K562 (cell line): ENCODE measurements around the gene CENPP. TPM values are rescaled to one million over a fixed set of nuclear protein-coding genes. Genes with fewer than 3 reads are reported as not detected.

Experiments
- ATAC-seq: fragments of 200-7000 bp; cut with Tn5 transposase; 3 replicates; pipeline ENCODE4 v1.9.1; 2020; ENCODE audit warnings: moderate library complexity
- BruUV-seq: library from RNA; stranded (reverse); fragments of 400-500 nt; replicated peaks from 2 replicates; lab custom pipeline; 2021; lab: Mats Ljungman, UMichigan
- CTCF ChIA-PET: fragments of 300-600 bp; formaldehyde crosslinking; extraction: SDS; loops from one replicate; lab custom pipeline; 2021; ENCODE audit warnings: low intra/inter-chr PET ratio; lab: Yijun Ruan, JAX
- POLR2A ChIA-PET: fragments of 300-600, 350-650 bp; sonication (Branson Sonifier 250); formaldehyde crosslinking; extraction: SDS; loops from one replicate; lab custom pipeline; 2021; ENCODE audit warnings: antibody characterized with exemption, inconsistent platforms; lab: Yijun Ruan, JAX
- DNase-seq, 4 experiments: peaks; one replicate each; pipeline versions ENCODE4 v3.0.0 to v3.0.0-alpha.2; 2011 to 2018; ENCODE audit warnings: low spot score in 3 of 4, mixed read lengths in 3 of 4; ENCODE audit errors: extremely low read depth in 1 of 4
- FAIRE-seq: peaks from 2 replicates; lab custom pipeline; 2011; peaks lifted over from hg19 to GRCh38; lab: Jason Lieb, UNC
- H2AFZ ChIP-seq: 2 replicates; pipeline ENCODE4 v1.6.0; 2011; ENCODE audit warnings: low read depth, low read length, control low read depth, inconsistent platforms
- H3K27ac ChIP-seq: fragments of 200-600 bp; 3 replicates; pipeline ENCODE4 v1.8.0; 2011; ENCODE audit warnings: low read depth, mild to moderate bottlenecking, control low read depth, inconsistent platforms, low read length, moderate library complexity, mixed read lengths; ENCODE audit errors: extremely low read depth
- H3K27me3 ChIP-seq, 2 experiments: fragments of 300-600 bp in 1 of 2; 2 replicates in 1 of 2; 3 replicates in 1 of 2; pipeline versions ENCODE4 v1.6.0 to v1.8.0; 2011; ENCODE audit warnings: inconsistent platforms in 2 of 2, low read length in 2 of 2, mild to moderate bottlenecking in 1 of 2, mixed read lengths in 1 of 2, moderate library complexity in 1 of 2; ENCODE audit not compliant: control insufficient read depth in 2 of 2, insufficient read depth in 2 of 2
- H3K36me3 ChIP-seq: fragments of 300-600 bp; 3 replicates; pipeline ENCODE4 v1.8.0; 2011; ENCODE audit warnings: mild to moderate bottlenecking, low read length, inconsistent platforms; ENCODE audit not compliant: control insufficient read depth, insufficient read depth
- H3K4me1 ChIP-seq, 2 experiments: fragments of 200-600 bp in 1 of 2; replicated peaks in 1 of 2; 2 replicates in 1 of 2; 3 replicates in 1 of 2; pipeline versions ENCODE4 v1.5.1 to v1.8.0; 2011; ENCODE audit warnings: inconsistent platforms in 2 of 2, low read length in 2 of 2, mild to moderate bottlenecking in 1 of 2, mixed read lengths in 1 of 2, moderate library complexity in 1 of 2; ENCODE audit not compliant: control insufficient read depth in 2 of 2, insufficient read depth in 2 of 2
- H3K4me2 ChIP-seq: 2 replicates; pipeline ENCODE4 v1.6.1; 2011; ENCODE audit warnings: low read length, control low read depth, inconsistent platforms, mixed read lengths; ENCODE audit not compliant: insufficient read depth
- H3K4me3 ChIP-seq: fragments of 200-600 bp; sonication (generic), shearing (Covaris generic); 2 replicates; pipeline ENCODE4 v1.5.1; 2016; ENCODE audit warnings: control low read depth, inconsistent platforms
- H3K79me2 ChIP-seq: fragments of 200-600 bp; 3 replicates; pipeline ENCODE4 v1.8.0; 2011; ENCODE audit warnings: low read length, inconsistent platforms; ENCODE audit not compliant: control insufficient read depth, insufficient read depth
- H3K9ac ChIP-seq, 2 experiments: 2 replicates each; pipeline versions ENCODE4 v1.6.0 to v1.6.1; 2011; ENCODE audit warnings: low read depth in 2 of 2, low read length in 2 of 2, control low read depth in 1 of 2, inconsistent platforms in 1 of 2, mild to moderate bottlenecking in 1 of 2, mixed read lengths in 1 of 2; ENCODE audit not compliant: insufficient read depth in 1 of 2
- H3K9me1 ChIP-seq: one replicate; pipeline ENCODE4 v1.6.0; 2011; ENCODE audit warnings: inconsistent platforms, mild to moderate bottlenecking, low read length, moderate library complexity; ENCODE audit not compliant: control insufficient read depth, insufficient read depth
- H3K9me3 ChIP-seq: replicated peaks from 2 replicates; pipeline ENCODE4 v1.5.1; 2011; ENCODE audit warnings: low read depth, low read length, inconsistent platforms; ENCODE audit not compliant: control insufficient read depth, insufficient read depth
- H4K20me1 ChIP-seq: replicated peaks from 2 replicates; pipeline ENCODE4 v1.6.1; 2011; ENCODE audit warnings: low read length, inconsistent platforms, mixed read lengths; ENCODE audit not compliant: control insufficient read depth, insufficient read depth
- DACH1 ChIP-seq: fragments of 450-650 bp; IDR thresholded peaks from 2 replicates; pipeline ENCODE4 v1.6.1; 2018; ENCODE audit not compliant: partially characterized antibody
- FOS ChIP-seq: IDR thresholded peaks from 3 replicates; pipeline ENCODE4 v1.6.1; 2011; ENCODE audit not compliant: insufficient read length; ENCODE audit errors: extremely low read depth
- KLF16 ChIP-seq: IDR thresholded peaks from 2 replicates; pipeline ENCODE4 v1.6.1; 2016; ENCODE audit warnings: antibody characterized with exemption
- MECOM ChIP-seq: fragments of 250-450 bp; sonication (Bioruptor Pico); IDR thresholded peaks from 2 replicates; pipeline ENCODE4 v1.8.0; 2022; ENCODE audit warnings: inconsistent platforms
- NELFE ChIP-seq: IDR thresholded peaks from 2 replicates; pipeline ENCODE4 v1.6.1; 2011; ENCODE audit warnings: mild to moderate bottlenecking; ENCODE audit not compliant: insufficient read depth, insufficient read length
- ZBTB7A ChIP-seq: IDR thresholded peaks from 2 replicates; pipeline ENCODE4 v1.6.1; 2011; ENCODE audit warnings: low read depth, mild to moderate bottlenecking, low read length, moderate library complexity, borderline replicate concordance; ENCODE audit not compliant: control insufficient read depth
- ZNF263 ChIP-seq: sonication (generic); formaldehyde crosslinking; IDR thresholded peaks from 2 replicates; pipeline ENCODE4 v1.8.0; 2022; ENCODE audit warnings: mild to moderate bottlenecking, missing genetic modification reagents, borderline replicate concordance
- ZNF696 ChIP-seq: fragments of 250-450 bp; sonication (Bioruptor Pico); conservative IDR thresholded peaks from 2 replicates; pipeline ENCODE4 v1.4.0; 2020; ENCODE audit warnings: mild to moderate bottlenecking, moderate library complexity
- WGBS: fragments of 100-300 bp; shearing (Covaris generic); methylation state at CpG from one replicate; pipeline ENCODE4 v1.1.6; 2016; ENCODE audit warnings: low coverage, mixed read lengths; ENCODE audit not compliant: insufficient coverage; ENCODE audit errors: missing lambda C conversion rate; 5-methylcytosine and 5-hydroxymethylcytosine counted together
- in situ Hi-C: fragments of 300-500 bp; cut with MboI; formaldehyde crosslinking; loops from 4 replicates; pipeline ENCODE4 v1.15.0; 2018; ENCODE audit warnings: inconsistent platforms, mixed read lengths
- intact Hi-C: fragments of 100-400 bp; cut with micrococcal nuclease; formaldehyde crosslinking; loops from 2 replicates; pipeline ENCODE4 v1.14.2; 2022
- polyA plus RNA-seq, 8 experiments: library from polyadenylated mRNA; depleted of rRNA in 4 of 8; stranded (reverse) in 5 of 8; unstranded in 3 of 8; fragments of >200 nt; fragmentation: Nextera tagmentation in 2 of 8; fragmentation: Illumina TruSeq in 1 of 8; extraction: Ambion mirVana in 2 of 8; extraction: Trizol in 1 of 8; gene quantifications; 2 replicates each; pipeline versions ENCODE4 v1.2.1 to v1.2.3, GENCODE V29; 2011 to 2014; ENCODE audit warnings: inconsistent platforms in 1 of 8, missing spikeins in 1 of 8
- total RNA-seq, 7 experiments: library from RNA; depleted of rRNA in 6 of 7; stranded (reverse); fragments of >200 nt in 6 of 7; fragmentation: Illumina TruSeq in 2 of 7; extraction: Trizol in 2 of 7; gene quantifications; 2 replicates each; pipeline versions ENCODE4 v1.2.1 to v1.2.3, GENCODE V29; 2011 to 2021; ENCODE audit warnings: low replicate concordance in 1 of 7
- TF ChIP-seq, protein P1 (sequence below): fragments of 250-450 bp; sonication (Bioruptor Pico); IDR thresholded peaks from 2 replicates; pipeline ENCODE4 v1.5.0; 2021; ENCODE audit warnings: mild to moderate bottlenecking, borderline replicate concordance

CENPP gene
- total and polyA plus RNA-seq, 9 of the 15 experiments (the other 6 are each of a cell fraction or from before 2014, with no cell fraction given): 8.0 to 28.5 (median 17.9) TPM

DNA sequence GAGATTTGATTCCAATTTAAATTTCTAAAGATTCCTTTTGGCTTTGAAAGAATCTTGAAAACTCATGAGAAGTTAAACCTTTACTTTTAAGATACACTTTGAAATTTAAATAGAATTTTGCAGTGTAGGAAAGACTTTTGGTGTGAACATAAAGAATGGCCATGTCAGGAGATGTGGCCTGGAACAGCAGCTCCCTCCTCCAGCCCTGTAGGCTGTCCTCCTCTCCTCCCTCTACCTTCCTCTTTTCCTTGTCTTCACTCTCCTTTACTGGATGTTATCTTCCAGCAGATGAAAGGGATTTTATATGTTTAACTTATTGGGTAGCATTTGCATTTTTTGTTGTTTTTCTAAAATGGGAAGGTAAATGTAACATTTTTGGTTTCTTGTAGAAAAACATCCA lies 137.6 kb downstream of the CENPP start:
- FAIRE-seq (no peak), ATAC-seq (no peak), DNase-seq (no peak)
- H3K4me2 ChIP-seq: no peak overlapping the region
- in situ Hi-C loops: no loop called here
- no peak overlapping the region for H3K9ac ChIP-seq
- TF ChIP-seq MECOM: no peak
- no peak for TF ChIP-seq ZNF696
- TF ChIP-seq ZNF263 (CRISPR knock-in tag): peak; percentile 61; the same call in 1 of the 2 replicates
- CTCF ChIA-PET: interaction anchor here (0.6 kb wide), 1 partner anchor 21 kb away, joined by 3 read pairs; no protein-coding TSS in a partner anchor
- no peaks in the 10 kb centered on the region for H3K36me3 ChIP-seq
- H3K9me1 ChIP-seq: no peaks in the 10 kb centered on the region
- no peaks in the 10 kb centered on the region for H3K27me3 ChIP-seq
- BruUV-seq: no TSS peak
- H3K9me3 ChIP-seq: no peaks in the 10 kb centered on the region
- no peaks in the 10 kb centered on the region for H3K4me1 ChIP-seq
- intact Hi-C loops: loop anchor here (10.0 kb wide), 1 partner anchor 329 kb away; no protein-coding TSS in a partner anchor
- no peak overlapping the region for H3K27ac ChIP-seq
- no peak overlapping the region for H2AFZ ChIP-seq
- H3K4me3 ChIP-seq: no peak overlapping the region
- no peaks in the 10 kb centered on the region for H3K79me2 ChIP-seq
- no peaks in the 10 kb centered on the region; the same call in 1 of the 2 replicates for H4K20me1 ChIP-seq
- POLR2A ChIA-PET: interaction anchor here (0.7 to 0.8 kb wide), 2 partner anchors 10 to 427 kb away, joined by 3 to 4 read pairs; no protein-coding TSS in a partner anchor

- POLR2A ChIA-PET: interaction anchor here (0.7 to 0.8 kb wide), 2 partner anchors 9 to 426 kb away, joined by 3 to 4 read pairs; no protein-coding TSS in a partner anchor
- Histone ChIP-seq H3K4me3 (no peak overlapping the region), H3K9me3 (no peaks in the 10 kb centered on the region), H3K36me3 (no peaks in the 10 kb centered on the region), H3K4me2 (no peak overlapping the region), H3K27me3 (no peaks in the 10 kb centered on the region), H4K20me1 (no peaks in the 10 kb centered on the region; the same call in 1 of the 2 replicates), H3K9ac (no peak overlapping the region), H3K27ac (no peak overlapping the region), H3K9me1 (no peaks in the 10 kb centered on the region), H2AFZ (no peak overlapping the region), H3K4me1 (no peaks in the 10 kb centered on the region), H3K79me2 (no peaks in the 10 kb centered on the region)
- CTCF ChIA-PET: no interaction called here
- 30% methylated on average over 3 of the region's 3 CpGs for WGBS
- FAIRE-seq (no peak), ATAC-seq (no peak), DNase-seq (no peak)
- in situ Hi-C loops: no loop called here
- BruUV-seq: no TSS peak
- intact Hi-C loops: loop anchor here (10.0 kb wide), 1 partner anchor 329 kb away; no protein-coding TSS in a partner anchor
- no peak for TF ChIP-seq ZBTB7A
- no peak for TF ChIP-seq NELFE
- TF ChIP-seq, protein P1, sequence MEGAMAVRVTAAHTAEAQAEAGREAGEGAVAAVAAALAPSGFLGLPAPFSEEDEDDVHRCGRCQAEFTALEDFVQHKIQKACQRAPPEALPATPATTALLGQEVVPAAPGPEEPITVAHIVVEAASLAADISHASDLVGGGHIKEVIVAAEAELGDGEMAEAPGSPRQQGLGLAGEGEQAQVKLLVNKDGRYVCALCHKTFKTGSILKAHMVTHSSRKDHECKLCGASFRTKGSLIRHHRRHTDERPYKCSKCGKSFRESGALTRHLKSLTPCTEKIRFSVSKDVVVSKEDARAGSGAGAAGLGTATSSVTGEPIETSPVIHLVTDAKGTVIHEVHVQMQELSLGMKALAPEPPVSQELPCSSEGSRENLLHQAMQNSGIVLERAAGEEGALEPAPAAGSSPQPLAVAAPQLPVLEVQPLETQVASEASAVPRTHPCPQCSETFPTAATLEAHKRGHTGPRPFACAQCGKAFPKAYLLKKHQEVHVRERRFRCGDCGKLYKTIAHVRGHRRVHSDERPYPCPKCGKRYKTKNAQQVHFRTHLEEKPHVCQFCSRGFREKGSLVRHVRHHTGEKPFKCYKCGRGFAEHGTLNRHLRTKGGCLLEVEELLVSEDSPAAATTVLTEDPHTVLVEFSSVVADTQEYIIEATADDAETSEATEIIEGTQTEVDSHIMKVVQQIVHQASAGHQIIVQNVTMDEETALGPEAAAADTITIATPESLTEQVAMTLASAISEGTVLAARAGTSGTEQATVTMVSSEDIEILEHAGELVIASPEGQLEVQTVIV (CRISPR knock-in tag): no peak
- TF ChIP-seq DACH1: no peak
- no peak for TF ChIP-seq KLF16
- no peak for TF ChIP-seq FOS
These were observed 138.2 kb downstream of the CENPP start for GRCh38 chr9:92463984-92464383.
